Measurements from ENCODE around the gene NT5DC1.

Gene NT5DC1

GRCh38 chr6:116208056-116208785 is 107.6 kb downstream of the NT5DC1 start:
- Histone ChIP-seq H3K4me3 (ENCODE audit: low read length in 2 of 2) (no peak overlapping the region), H3K4me1 (ENCODE audit: control insufficient read depth in 2 of 2, insufficient read depth in 2 of 2, low read length in 2 of 2) (no peaks in the 10 kb centered on the region), H3K36me3 (ENCODE audit: control insufficient read depth in 2 of 2, insufficient read depth in 2 of 2, low read length in 2 of 2) (no peaks in the 10 kb centered on the region), H3K9me3 (ENCODE audit: control insufficient read depth in 2 of 2, low read length in 2 of 2) (no peaks in the 10 kb centered on the region), H3K27ac (ENCODE audit: low read depth in 2 of 2, low read length in 2 of 2) (no peak overlapping the region), H3K9ac (ENCODE audit: low read depth in 1 of 2, low read length in 2 of 2) (no peak overlapping the region), H3K27me3 (ENCODE audit: control insufficient read depth in 2 of 2, insufficient read depth in 2 of 2, low read length in 2 of 2) (no peaks in the 10 kb centered on the region)

GRCh38 chr6:116210316-116210715 is 109.7 kb downstream of the NT5DC1 start:
- H3K27me3 ChIP-seq (ENCODE audit: control insufficient read depth in 2 of 2, insufficient read depth in 2 of 2, low read length in 2 of 2) = no peaks in the 10 kb centered on the region
- no peaks in the 10 kb centered on the region for H3K36me3 ChIP-seq (ENCODE audit: control insufficient read depth in 2 of 2, insufficient read depth in 2 of 2, low read length in 2 of 2)
- no peak overlapping the region for H3K9ac ChIP-seq (ENCODE audit: low read depth in 1 of 2, low read length in 2 of 2)
- H3K4me3 ChIP-seq (ENCODE audit: low read length in 2 of 2) = no peak overlapping the region
- no peak overlapping the region for H3K27ac ChIP-seq (ENCODE audit: low read depth in 2 of 2, low read length in 2 of 2)
- no peaks in the 10 kb centered on the region for H3K4me1 ChIP-seq (ENCODE audit: control insufficient read depth in 2 of 2, insufficient read depth in 2 of 2, low read length in 2 of 2)
- no peaks in the 10 kb centered on the region for H3K9me3 ChIP-seq (ENCODE audit: control insufficient read depth in 2 of 2, low read length in 2 of 2)

- no peaks in the 10 kb centered on the region for H3K27me3 ChIP-seq (ENCODE audit: control insufficient read depth in 2 of 2, insufficient read depth in 2 of 2, low read length in 2 of 2)
- H3K9ac ChIP-seq (ENCODE audit: low read depth in 1 of 2, low read length in 2 of 2) = no peak overlapping the region
- no peaks in the 10 kb centered on the region for H3K36me3 ChIP-seq (ENCODE audit: control insufficient read depth in 2 of 2, insufficient read depth in 2 of 2, low read length in 2 of 2)
- no peak overlapping the region for H3K4me3 ChIP-seq (ENCODE audit: low read length in 2 of 2)
- no peaks in the 10 kb centered on the region for H3K4me1 ChIP-seq (ENCODE audit: control insufficient read depth in 2 of 2, insufficient read depth in 2 of 2, low read length in 2 of 2)
- H3K27ac ChIP-seq (ENCODE audit: low read depth in 2 of 2, low read length in 2 of 2) = no peak overlapping the region
- H3K9me3 ChIP-seq (ENCODE audit: control insufficient read depth in 2 of 2, low read length in 2 of 2) = no peaks in the 10 kb centered on the region
Measured at GRCh38 chr6:116210750-116211425, 110.2 kb downstream of the NT5DC1 start.

- no peaks in the 10 kb centered on the region for H3K36me3 ChIP-seq (ENCODE audit: control insufficient read depth in 2 of 2, insufficient read depth in 2 of 2, low read length in 2 of 2)
- no peaks in the 10 kb centered on the region for H3K9me3 ChIP-seq (ENCODE audit: control insufficient read depth in 2 of 2, low read length in 2 of 2)
- no peak overlapping the region for H3K27ac ChIP-seq (ENCODE audit: low read depth in 2 of 2, low read length in 2 of 2)
- H3K9ac ChIP-seq (ENCODE audit: low read depth in 1 of 2, low read length in 2 of 2) = no peak overlapping the region
- no peaks in the 10 kb centered on the region for H3K4me1 ChIP-seq (ENCODE audit: control insufficient read depth in 2 of 2, insufficient read depth in 2 of 2, low read length in 2 of 2)
- H3K4me3 ChIP-seq (ENCODE audit: low read length in 2 of 2) = no peak overlapping the region
- no peaks in the 10 kb centered on the region for H3K27me3 ChIP-seq (ENCODE audit: control insufficient read depth in 2 of 2, insufficient read depth in 2 of 2, low read length in 2 of 2)
Measured at GRCh38 chr6:116214681-116215080, 114.0 kb downstream of the NT5DC1 start.

- Histone ChIP-seq H3K27me3 (ENCODE audit: control insufficient read depth in 2 of 2, insufficient read depth in 2 of 2, low read length in 2 of 2) (no peaks in the 10 kb centered on the region), H3K36me3 (ENCODE audit: control insufficient read depth in 2 of 2, insufficient read depth in 2 of 2, low read length in 2 of 2) (no peaks in the 10 kb centered on the region), H3K9me3 (ENCODE audit: control insufficient read depth in 2 of 2, low read length in 2 of 2) (no peaks in the 10 kb centered on the region), H3K9ac (ENCODE audit: low read depth in 1 of 2, low read length in 2 of 2) (no peak overlapping the region), H3K4me3 (ENCODE audit: low read length in 2 of 2) (no peak overlapping the region), H3K27ac (ENCODE audit: low read depth in 2 of 2, low read length in 2 of 2) (no peak overlapping the region), H3K4me1 (ENCODE audit: control insufficient read depth in 2 of 2, insufficient read depth in 2 of 2, low read length in 2 of 2) (no peaks in the 10 kb centered on the region)
Measured at GRCh38 chr6:116215414-116215813, 114.8 kb downstream of the NT5DC1 start.

GRCh38 chr6:116217069-116217468 is 116.4 kb downstream of the NT5DC1 start:
- H3K27ac ChIP-seq (ENCODE audit: low read depth in 2 of 2, low read length in 2 of 2) = no peak overlapping the region
- no peak overlapping the region for H3K4me3 ChIP-seq (ENCODE audit: low read length in 2 of 2)
- H3K9me3 ChIP-seq (ENCODE audit: control insufficient read depth in 2 of 2, low read length in 2 of 2) = no peaks in the 10 kb centered on the region
- no peaks in the 10 kb centered on the region for H3K4me1 ChIP-seq (ENCODE audit: control insufficient read depth in 2 of 2, insufficient read depth in 2 of 2, low read length in 2 of 2)
- no peaks in the 10 kb centered on the region for H3K27me3 ChIP-seq (ENCODE audit: control insufficient read depth in 2 of 2, insufficient read depth in 2 of 2, low read length in 2 of 2)
- no peak overlapping the region for H3K9ac ChIP-seq (ENCODE audit: low read depth in 1 of 2, low read length in 2 of 2)
- H3K36me3 ChIP-seq (ENCODE audit: control insufficient read depth in 2 of 2, insufficient read depth in 2 of 2, low read length in 2 of 2) = peaks cover 0 to 3% of the 10 kb centered on the region in 2 donors

GRCh38 chr6:116218172-116218633 is 117.5 kb downstream of the NT5DC1 start:
- Histone ChIP-seq H3K9me3 (ENCODE audit: control insufficient read depth in 2 of 2, low read length in 2 of 2) (no peaks in the 10 kb centered on the region), H3K4me3 (ENCODE audit: low read length in 2 of 2) (no peak overlapping the region), H3K27ac (ENCODE audit: low read depth in 2 of 2, low read length in 2 of 2) (no peak overlapping the region), H3K27me3 (ENCODE audit: control insufficient read depth in 2 of 2, insufficient read depth in 2 of 2, low read length in 2 of 2) (no peaks in the 10 kb centered on the region), H3K4me1 (ENCODE audit: control insufficient read depth in 2 of 2, insufficient read depth in 2 of 2, low read length in 2 of 2) (no peaks in the 10 kb centered on the region), H3K36me3 (ENCODE audit: control insufficient read depth in 2 of 2, insufficient read depth in 2 of 2, low read length in 2 of 2) (peaks cover 0 to 3% of the 10 kb centered on the region in 2 donors), H3K9ac (ENCODE audit: low read depth in 1 of 2, low read length in 2 of 2) (no peak overlapping the region)

GRCh38 chr6:116218866-116219265 is 118.2 kb downstream of the NT5DC1 start:
- H3K9me3 ChIP-seq (ENCODE audit: control insufficient read depth in 2 of 2, low read length in 2 of 2) = no peaks in the 10 kb centered on the region
- peaks cover 0 to 3% of the 10 kb centered on the region in 2 donors for H3K36me3 ChIP-seq (ENCODE audit: control insufficient read depth in 2 of 2, insufficient read depth in 2 of 2, low read length in 2 of 2)
- H3K4me3 ChIP-seq (ENCODE audit: low read length in 2 of 2) = no peak overlapping the region
- H3K27ac ChIP-seq (ENCODE audit: low read depth in 2 of 2, low read length in 2 of 2) = no peak overlapping the region
- no peaks in the 10 kb centered on the region for H3K4me1 ChIP-seq (ENCODE audit: control insufficient read depth in 2 of 2, insufficient read depth in 2 of 2, low read length in 2 of 2)
- H3K27me3 ChIP-seq (ENCODE audit: control insufficient read depth in 2 of 2, insufficient read depth in 2 of 2, low read length in 2 of 2) = no peaks in the 10 kb centered on the region
- H3K9ac ChIP-seq (ENCODE audit: low read depth in 1 of 2, low read length in 2 of 2) = no peak overlapping the region

GRCh38 chr6:116221067-116221466 is 120.4 kb downstream of the NT5DC1 start:
- no peak overlapping the region for H3K9ac ChIP-seq (ENCODE audit: low read depth in 1 of 2, low read length in 2 of 2)
- no peaks in the 10 kb centered on the region for H3K4me1 ChIP-seq (ENCODE audit: control insufficient read depth in 2 of 2, insufficient read depth in 2 of 2, low read length in 2 of 2)
- H3K4me3 ChIP-seq (ENCODE audit: low read length in 2 of 2) = no peak overlapping the region
- no peaks in the 10 kb centered on the region for H3K9me3 ChIP-seq (ENCODE audit: control insufficient read depth in 2 of 2, low read length in 2 of 2)
- H3K27me3 ChIP-seq (ENCODE audit: control insufficient read depth in 2 of 2, insufficient read depth in 2 of 2, low read length in 2 of 2) = no peaks in the 10 kb centered on the region
- no peak overlapping the region for H3K27ac ChIP-seq (ENCODE audit: low read depth in 2 of 2, low read length in 2 of 2)
- H3K36me3 ChIP-seq (ENCODE audit: control insufficient read depth in 2 of 2, insufficient read depth in 2 of 2, low read length in 2 of 2) = peaks cover 3 to 9% of the 10 kb centered on the region in 2 donors

- Histone ChIP-seq H3K27ac (ENCODE audit: low read depth in 2 of 2, low read length in 2 of 2) (no peak overlapping the region), H3K4me1 (ENCODE audit: control insufficient read depth in 2 of 2, insufficient read depth in 2 of 2, low read length in 2 of 2) (no peaks in the 10 kb centered on the region), H3K9me3 (ENCODE audit: control insufficient read depth in 2 of 2, low read length in 2 of 2) (no peaks in the 10 kb centered on the region), H3K36me3 (ENCODE audit: control insufficient read depth in 2 of 2, insufficient read depth in 2 of 2, low read length in 2 of 2) (peaks cover 3 to 9% of the 10 kb centered on the region in 2 donors), H3K9ac (ENCODE audit: low read depth in 1 of 2, low read length in 2 of 2) (no peak overlapping the region), H3K27me3 (ENCODE audit: control insufficient read depth in 2 of 2, insufficient read depth in 2 of 2, low read length in 2 of 2) (no peaks in the 10 kb centered on the region), H3K4me3 (ENCODE audit: low read length in 2 of 2) (no peak overlapping the region)
Measured at GRCh38 chr6:116221911-116222310, 121.3 kb downstream of the NT5DC1 start.

All from mucosa of rectum (tissue), 2 donors.